HK-2 (cell line): Measurements from ENCODE around the gene DNAAF1.
"Not testable (repeated sequence)": the region's sequence is repeated elsewhere in the genome, so short reads cannot be mapped to it uniquely, and the experiment has no call there.

Experiments
- DNase-seq: peaks from one replicate; pipeline ENCODE4 v3.0.0-alpha.2; 2018; ENCODE audit not compliant: unreplicated experiment

Gene DNAAF1

DNA sequence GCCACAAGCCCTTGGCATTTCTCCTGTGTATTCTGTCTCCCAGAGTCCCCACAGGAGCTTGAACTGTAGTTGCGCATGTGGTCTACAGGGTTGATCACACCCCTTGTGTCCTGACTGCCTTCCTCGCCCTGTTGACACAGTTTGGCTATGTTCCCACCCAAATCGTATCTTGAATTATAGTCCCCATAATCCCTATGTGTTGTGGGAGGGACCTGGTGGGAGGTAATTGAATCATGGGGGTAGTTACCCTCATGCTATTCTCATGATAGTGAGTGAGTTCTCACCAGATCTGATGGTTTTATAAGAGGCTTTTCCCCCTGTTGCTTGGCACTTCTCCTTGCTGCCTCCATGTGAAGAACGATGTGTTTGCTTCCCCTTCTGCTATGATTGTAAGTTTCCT is 67.0 kb downstream of the DNAAF1 start:
- DNase-seq, result no peak

- no peak for DNase-seq
Measured at GRCh38 chr16:84212631-84213030, 67.5 kb downstream of the DNAAF1 start.

GRCh38 chr16:84214451-84215066 is 69.5 kb downstream of the DNAAF1 start:
- no peak for DNase-seq

- DNase-seq, result no peak
Measured at GRCh38 chr16:84215531-84215930, 70.4 kb downstream of the DNAAF1 start.

DNA sequence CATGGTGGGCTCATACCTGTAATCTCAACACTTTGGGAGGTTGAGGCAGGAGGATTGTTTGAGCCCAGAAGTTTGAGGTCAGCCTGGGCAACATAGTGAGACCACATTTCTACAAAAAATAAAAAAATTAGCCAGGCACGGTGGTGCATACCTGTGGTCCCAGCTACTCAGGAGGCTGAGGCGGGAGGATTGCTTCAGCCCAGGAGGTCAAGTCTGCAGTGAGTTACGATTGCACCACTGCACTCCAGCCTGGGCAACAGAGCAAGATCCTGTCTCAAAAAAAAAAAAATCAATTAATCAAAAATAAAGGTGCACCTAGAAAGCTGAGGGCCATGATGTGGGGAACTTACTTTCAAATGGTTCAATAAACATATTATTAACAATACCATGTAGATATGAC is 71.0 kb downstream of the DNAAF1 start:
- DNase-seq, result not testable (repeated sequence)

- no peak for DNase-seq
Measured at GRCh38 chr16:84218176-84218823, 73.2 kb downstream of the DNAAF1 start.

DNA sequence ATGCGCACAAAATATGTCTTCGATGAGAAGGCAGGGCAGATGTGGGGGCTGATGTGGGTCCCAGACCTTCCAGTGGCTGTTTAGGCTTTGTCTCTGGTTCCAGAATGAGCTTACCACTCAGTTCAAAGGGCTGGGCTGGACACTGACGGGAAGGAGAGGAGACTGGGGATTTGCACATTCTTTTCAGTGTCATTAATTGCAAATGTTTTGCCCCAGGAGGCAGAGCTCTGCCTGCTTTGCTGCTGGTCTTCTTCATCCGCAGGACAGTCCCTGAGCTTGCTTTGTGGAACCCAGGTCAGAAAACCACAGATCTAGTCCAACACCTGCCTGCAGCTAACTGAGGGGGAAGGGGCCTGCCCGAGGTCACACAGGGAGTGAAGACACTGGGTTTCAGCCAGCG is 73.8 kb downstream of the DNAAF1 start:
- DNase-seq, result no peak

DNA sequence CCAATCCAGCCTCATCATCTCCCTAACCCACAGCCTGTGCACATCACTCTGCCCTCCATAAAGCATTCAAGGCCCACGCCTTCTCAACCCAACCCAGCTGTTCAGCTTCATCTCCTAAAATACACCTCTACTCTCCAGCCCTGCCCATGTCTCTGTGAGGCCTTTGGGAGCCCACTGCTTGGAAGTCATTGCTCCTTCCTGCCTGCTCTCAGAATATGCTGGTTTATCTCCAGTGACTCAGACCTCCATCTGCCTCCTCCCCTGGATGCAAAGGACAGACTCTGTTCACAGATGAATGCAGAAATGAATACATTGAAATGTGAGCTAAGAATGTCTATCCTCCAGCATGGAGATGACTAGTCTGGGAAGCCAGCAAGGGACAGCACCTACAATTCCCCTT is 75.7 kb downstream of the DNAAF1 start:
- DNase-seq, result no peak

DNA sequence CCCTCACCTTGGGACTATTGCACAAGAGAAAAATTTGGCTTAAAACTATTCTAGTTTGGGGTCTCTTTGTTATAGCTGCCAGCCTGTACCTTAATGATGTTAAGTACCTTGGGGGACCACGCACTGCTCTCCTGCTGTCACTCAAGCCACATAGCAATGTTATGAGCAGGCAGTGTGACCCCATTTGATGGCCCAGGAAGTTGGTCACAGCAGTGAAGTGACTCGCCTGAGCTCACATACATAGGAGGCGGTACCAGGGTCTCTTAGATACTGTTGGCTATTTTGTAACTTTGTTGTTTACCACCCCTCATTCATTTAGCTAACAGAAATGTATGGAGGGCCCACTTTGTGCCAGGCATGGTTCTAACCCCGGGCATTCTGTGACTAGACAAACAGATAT is 78.3 kb downstream of the DNAAF1 start:
- no peak for DNase-seq

DNA sequence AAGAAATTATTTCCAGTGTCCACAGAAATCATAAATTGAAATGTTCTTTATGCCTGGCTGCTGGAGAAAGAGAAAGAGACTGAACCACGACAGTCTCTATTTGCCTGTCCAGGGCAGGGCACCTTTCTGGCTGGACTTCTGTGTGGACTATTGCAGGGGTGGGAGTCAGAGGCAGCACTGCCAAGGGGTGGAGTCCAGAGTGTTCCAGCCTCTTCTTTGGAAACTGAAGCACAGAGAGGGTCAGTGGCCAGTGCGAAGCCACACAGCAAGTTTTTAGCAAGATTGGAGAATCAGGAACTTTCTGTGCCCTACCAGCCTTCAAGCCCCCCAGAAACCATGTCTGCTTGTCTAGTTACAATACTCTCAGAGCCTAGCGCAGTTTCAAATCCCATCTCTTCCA is 79.4 kb downstream of the DNAAF1 start:
- DNase-seq, result no peak

- no peak for DNase-seq
Measured at GRCh38 chr16:84225126-84225525, 80.0 kb downstream of the DNAAF1 start.

GRCh38 chr16:84225571-84225970 is 80.5 kb downstream of the DNAAF1 start:
- no peak for DNase-seq

GRCh38 chr16:84226026-84226425 is 80.9 kb downstream of the DNAAF1 start:
- DNase-seq, result no peak
